CD4-positive, alpha-beta T cell (primary cell): ENCODE results near the gene NAA11. TPM values are rescaled to one million over a fixed set of nuclear protein-coding genes. Genes with fewer than 3 reads are reported as not detected.

ENCODE experiments used
- ATAC-seq: fragments of 200-7000 bp; cut with Tn5 transposase; one replicate; pipeline ENCODE4 v1.10.0; 2022; ENCODE audit warnings: mild to moderate bottlenecking; ENCODE audit not compliant: poor library complexity
- CTCF ChIA-PET: fragments of 350-600 bp; sonication (Branson Sonifier 250); formaldehyde crosslinking; loops from one replicate; lab custom pipeline; 2021; ENCODE audit warnings: antibody characterized with exemption, inconsistent platforms; lab: Charles Lee
- POLR2A ChIA-PET: fragments of 350-600 bp; sonication (Branson Sonifier 250); formaldehyde crosslinking; loops from one replicate; lab custom pipeline; 2021; ENCODE audit warnings: antibody characterized with exemption, inconsistent platforms; lab: Charles Lee
- DNase-seq, 14 experiments: peaks; one replicate each; pipeline ENCODE4 v3.0.0-alpha.2; 2013 to 2020; ENCODE audit warnings: mixed read lengths in 2 of 14
- H3K27ac ChIP-seq, 2 donors: one replicate each; pipeline versions ENCODE4 v1.5.1 to v1.7.0; 2013; ENCODE audit warnings: low read length in 2 of 2, low read depth in 1 of 2, mild to moderate bottlenecking in 1 of 2
- H3K27me3 ChIP-seq, 2 experiments: 1 replicate in 1 of 2; 2 replicates in 1 of 2; pipeline versions ENCODE4 v1.6.1 to v1.7.0; 2013; ENCODE audit warnings: low read length in 2 of 2, control low read depth in 1 of 2, mild to moderate bottlenecking in 1 of 2, moderate library complexity in 1 of 2; ENCODE audit not compliant: insufficient read depth in 2 of 2, control insufficient read depth in 1 of 2
- H3K36me3 ChIP-seq: one replicate; pipeline ENCODE4 v1.6.1; 2013; ENCODE audit warnings: low read length, control low read depth; ENCODE audit not compliant: insufficient read depth
- H3K4me1 ChIP-seq: one replicate; pipeline ENCODE4 v1.6.1; 2013; ENCODE audit warnings: low read length, control low read depth; ENCODE audit not compliant: insufficient read depth
- H3K4me3 ChIP-seq: one replicate; pipeline ENCODE4 v1.5.1; 2013; ENCODE audit warnings: mild to moderate bottlenecking, low read length, moderate library complexity
- H3K9me3 ChIP-seq, 2 experiments: 1 replicate in 1 of 2; 2 replicates in 1 of 2; pipeline versions ENCODE4 v1.6.1 to v1.7.0; 2013; ENCODE audit warnings: low read length in 2 of 2, mild to moderate bottlenecking in 2 of 2, control low read depth in 1 of 2, moderate library complexity in 1 of 2; ENCODE audit not compliant: control insufficient read depth in 1 of 2, insufficient read depth in 1 of 2
- H3K27ac Mint-ChIP-seq: one replicate; pipeline ENCODE4 v1.8.0; 2020; ENCODE audit warnings: mixed read lengths
- H3K27me3 Mint-ChIP-seq: one replicate; pipeline ENCODE4 v1.8.0; 2021; ENCODE audit warnings: mixed read lengths
- H3K36me3 Mint-ChIP-seq: one replicate; pipeline ENCODE4 v1.8.0; 2021; ENCODE audit warnings: low read depth, mixed read lengths
- H3K4me1 Mint-ChIP-seq: one replicate; pipeline ENCODE4 v1.8.0; 2021; ENCODE audit warnings: low read depth, mixed read lengths
- H3K4me3 Mint-ChIP-seq: one replicate; pipeline ENCODE4 v1.8.0; 2020; ENCODE audit warnings: mild to moderate bottlenecking, mixed read lengths
- H3K9me3 Mint-ChIP-seq: one replicate; pipeline ENCODE4 v1.8.0; 2020; ENCODE audit warnings: mixed read lengths
- CTCF ChIP-seq: fragments of 200-600 bp; IDR thresholded peaks from one replicate; pipeline ENCODE4 v1.8.0; 2022; ENCODE audit warnings: antibody characterized with exemption, mild to moderate bottlenecking
- intact Hi-C, 2 experiments: fragments of 100-400 bp; cut with DNase I in 1 of 2; cut with micrococcal nuclease in 1 of 2; formaldehyde crosslinking; loops; one replicate each; pipeline versions ENCODE4 v1.15.1 to v1.9.0; 2023 to 2025; cut with DNase I, micrococcal nuclease
- total RNA-seq, 174 experiments: library from RNA in 2 of 174; stranded (reverse) in 2 of 174; gene quantifications; one replicate each; pipeline ENCODE4 v1.2.3 and lab custom pipeline; 2021 to 2026

The NAA11 gene
- total RNA-seq, 2 experiments from 2014 or later: not detected

- no peaks in the 10 kb centered on the region for H3K36me3 ChIP-seq
- H3K36me3 Mint-ChIP-seq: no peaks in the 10 kb centered on the region
- intact Hi-C loops: no loop called here
- H3K4me1 ChIP-seq: no peaks in the 10 kb centered on the region
- H3K4me3 ChIP-seq: no peak overlapping the region
- H3K9me3 Mint-ChIP-seq: no peaks in the 10 kb centered on the region
- no peak for TF ChIP-seq CTCF
- ChIA-PET CTCF (no interaction called here), POLR2A (no interaction called here)
- H3K4me3 Mint-ChIP-seq: no peak overlapping the region
- H3K27ac Mint-ChIP-seq: no peak overlapping the region
- DNase-seq (no peak), ATAC-seq (no peak)
- no peaks in the 10 kb centered on the region for H3K9me3 ChIP-seq
- no peaks in the 10 kb centered on the region for H3K27me3 ChIP-seq
- H3K27ac ChIP-seq: no peak overlapping the region
- H3K27me3 Mint-ChIP-seq: peaks cover 6% of the 10 kb centered on the region
- H3K4me1 Mint-ChIP-seq: no peaks in the 10 kb centered on the region
Observed at GRCh38 chr4:79308137-79308536, 17.7 kb downstream of the NAA11 start.

DNA sequence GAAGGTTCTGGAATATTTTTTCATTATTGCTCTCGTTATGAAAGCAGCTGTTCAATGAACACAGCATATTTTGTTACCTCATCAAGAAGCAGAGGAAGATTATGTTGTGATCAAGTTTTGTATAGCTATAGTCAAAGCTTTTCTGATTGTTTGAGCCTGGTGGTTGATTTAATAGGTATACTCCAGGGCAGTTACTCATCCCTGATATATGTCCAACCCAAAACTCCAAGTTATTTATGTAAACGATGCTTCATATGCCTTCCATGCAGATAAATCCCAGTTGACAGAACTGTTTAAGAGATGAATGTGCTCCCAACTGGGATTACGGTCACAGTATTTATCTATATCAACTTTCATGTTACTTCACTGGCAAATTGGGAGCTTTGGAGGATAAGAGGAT, 19.1 kb downstream of the NAA11 start:
- Histone ChIP-seq H3K27me3 (no peaks in the 10 kb centered on the region), H3K9me3 (no peaks in the 10 kb centered on the region), H3K36me3 (no peaks in the 10 kb centered on the region), H3K4me3 (no peak overlapping the region), H3K27ac (no peak overlapping the region), H3K4me1 (no peaks in the 10 kb centered on the region)
- no peak overlapping the region for H3K4me3 Mint-ChIP-seq
- no peaks in the 10 kb centered on the region for H3K36me3 Mint-ChIP-seq
- ATAC-seq (no peak), DNase-seq (no peak)
- H3K27me3 Mint-ChIP-seq: peaks cover 6% of the 10 kb centered on the region
- intact Hi-C loops: no loop called here
- no peaks in the 10 kb centered on the region for H3K4me1 Mint-ChIP-seq
- ChIA-PET CTCF (no interaction called here), POLR2A (no interaction called here)
- no peak for TF ChIP-seq CTCF
- no peak overlapping the region for H3K27ac Mint-ChIP-seq
- no peaks in the 10 kb centered on the region for H3K9me3 Mint-ChIP-seq

DNA sequence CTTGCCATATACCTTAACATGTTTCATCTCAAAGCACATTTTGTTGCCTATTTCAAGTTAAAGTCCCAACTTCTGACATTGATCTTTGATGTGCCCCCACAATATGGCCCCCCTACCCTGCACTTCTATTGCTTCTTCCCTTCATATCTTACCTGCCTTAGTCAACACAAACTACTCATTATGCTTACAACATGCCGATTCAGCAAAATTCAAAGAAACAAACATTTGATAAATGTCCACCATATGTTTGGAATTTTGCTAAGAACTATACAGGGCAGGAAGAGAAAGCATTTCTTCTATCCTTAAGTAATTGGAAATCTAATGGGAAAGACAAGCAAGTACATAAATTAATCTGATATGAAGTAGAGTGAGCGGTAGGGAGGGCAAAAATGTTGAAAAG, 25.6 kb downstream of the NAA11 start:
- Histone ChIP-seq H3K27me3 (no peaks in the 10 kb centered on the region), H3K4me1 (no peaks in the 10 kb centered on the region), H3K36me3 (no peaks in the 10 kb centered on the region), H3K27ac (no peak overlapping the region), H3K9me3 (peaks cover 0 to 12% of the 10 kb centered on the region in 2 experiments), H3K4me3 (no peak overlapping the region)
- ATAC-seq (no peak), DNase-seq (no peak)
- TF ChIP-seq CTCF: no peak
- ChIA-PET POLR2A (no interaction called here), CTCF (no interaction called here)
- H3K4me3 Mint-ChIP-seq: no peak overlapping the region
- H3K27ac Mint-ChIP-seq: no peak overlapping the region
- no peaks in the 10 kb centered on the region for H3K36me3 Mint-ChIP-seq
- H3K27me3 Mint-ChIP-seq: no peaks in the 10 kb centered on the region
- H3K9me3 Mint-ChIP-seq: no peaks in the 10 kb centered on the region
- intact Hi-C loops: no loop called here
- no peaks in the 10 kb centered on the region for H3K4me1 Mint-ChIP-seq
